ENCODE data around the gene ACSM2A. TPM values are rescaled to one million over a fixed set of nuclear protein-coding genes. Genes with fewer than 3 reads are reported as not detected.
"Not testable (repeated sequence)": the region's sequence is repeated elsewhere in the genome, so short reads cannot be mapped to it uniquely, and the experiment has no call there.

ACSM2A gene
- total RNA-seq, 1 experiment from 2014 or later: not detected

- ChIA-PET POLR2A (ENCODE audit: unreplicated experiment) (no interaction called here), CTCF (no interaction called here)
- no TSS peak for BruUV-seq (replicated peaks)
- Histone ChIP-seq H3K4me3 (ENCODE audit: low read length) (no peak overlapping the region), H2AFZ (ENCODE audit: low read length) (no peak overlapping the region), H3K4me2 (ENCODE audit: low read length) (no peak overlapping the region), H3K4me1 (ENCODE audit: insufficient read depth, low read length) (no peaks in the 10 kb centered on the region), H3K9ac (ENCODE audit: low read length) (no peak overlapping the region), H3K27me3 (ENCODE audit: low read length) (peaks cover 6% of the 10 kb centered on the region), H3K27ac (ENCODE audit: low read length) (no peak overlapping the region), H4K20me1 (ENCODE audit: low read length) (no peaks in the 10 kb centered on the region), H3K9me3 (ENCODE audit: low read length) (no peaks in the 10 kb centered on the region), H3K9me2 (replicated peaks; ENCODE audit: low read length) (no peaks in the 10 kb centered on the region), H3K36me3 (ENCODE audit: low read depth, low read length) (no peaks in the 10 kb centered on the region), H3K79me2 (ENCODE audit: low read length) (no peaks in the 10 kb centered on the region), H3F3A (ENCODE audit: low read length, unreplicated experiment) (no peaks in the 10 kb centered on the region)
- TF ChIP-seq EZH2phosphoT487 (IDR thresholded peaks at IDR 0.05; ENCODE audit: borderline replicate concordance, low read length) (no peak), EZH2 (IDR thresholded peaks at IDR 0.05; ENCODE audit: low read length, unreplicated experiment) (no peak)
- TF ChIP-seq, protein P1, sequence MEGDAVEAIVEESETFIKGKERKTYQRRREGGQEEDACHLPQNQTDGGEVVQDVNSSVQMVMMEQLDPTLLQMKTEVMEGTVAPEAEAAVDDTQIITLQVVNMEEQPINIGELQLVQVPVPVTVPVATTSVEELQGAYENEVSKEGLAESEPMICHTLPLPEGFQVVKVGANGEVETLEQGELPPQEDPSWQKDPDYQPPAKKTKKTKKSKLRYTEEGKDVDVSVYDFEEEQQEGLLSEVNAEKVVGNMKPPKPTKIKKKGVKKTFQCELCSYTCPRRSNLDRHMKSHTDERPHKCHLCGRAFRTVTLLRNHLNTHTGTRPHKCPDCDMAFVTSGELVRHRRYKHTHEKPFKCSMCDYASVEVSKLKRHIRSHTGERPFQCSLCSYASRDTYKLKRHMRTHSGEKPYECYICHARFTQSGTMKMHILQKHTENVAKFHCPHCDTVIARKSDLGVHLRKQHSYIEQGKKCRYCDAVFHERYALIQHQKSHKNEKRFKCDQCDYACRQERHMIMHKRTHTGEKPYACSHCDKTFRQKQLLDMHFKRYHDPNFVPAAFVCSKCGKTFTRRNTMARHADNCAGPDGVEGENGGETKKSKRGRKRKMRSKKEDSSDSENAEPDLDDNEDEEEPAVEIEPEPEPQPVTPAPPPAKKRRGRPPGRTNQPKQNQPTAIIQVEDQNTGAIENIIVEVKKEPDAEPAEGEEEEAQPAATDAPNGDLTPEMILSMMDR (conservative IDR thresholded peaks at IDR 0.05; ENCODE audit: low read depth, low read length): no peak
- intact Hi-C loops (cut with micrococcal nuclease): no loop called here
- DNase-seq (no peak), ATAC-seq (no peak)
These were observed 20.4 kb upstream of the ACSM2A start for GRCh38 chr16:20430948-20431347.

- CTCF ChIA-PET; H3K27me3 ChIP-seq (ENCODE audit: low read length); intact Hi-C loops (cut with micrococcal nuclease); DNase-seq; H3K9ac ChIP-seq (ENCODE audit: low read length); BruUV-seq (replicated peaks); ATAC-seq; H3K4me1 ChIP-seq (ENCODE audit: insufficient read depth, low read length); POLR2A ChIA-PET (ENCODE audit: unreplicated experiment); H3K9me3 ChIP-seq (ENCODE audit: low read length); H3K4me2 ChIP-seq (ENCODE audit: low read length); H2AFZ ChIP-seq (ENCODE audit: low read length); H4K20me1 ChIP-seq (ENCODE audit: low read length); H3K36me3 ChIP-seq (ENCODE audit: low read depth, low read length); H3F3A ChIP-seq (ENCODE audit: low read length, unreplicated experiment); H3K4me3 ChIP-seq (ENCODE audit: low read length); H3K27ac ChIP-seq (ENCODE audit: low read length); H3K79me2 ChIP-seq (ENCODE audit: low read length); H3K9me2 ChIP-seq (replicated peaks; ENCODE audit: low read length): not testable (repeated sequence)
These were observed 12.4 kb upstream of the ACSM2A start for GRCh38 chr16:20438950-20439349.

DNA sequence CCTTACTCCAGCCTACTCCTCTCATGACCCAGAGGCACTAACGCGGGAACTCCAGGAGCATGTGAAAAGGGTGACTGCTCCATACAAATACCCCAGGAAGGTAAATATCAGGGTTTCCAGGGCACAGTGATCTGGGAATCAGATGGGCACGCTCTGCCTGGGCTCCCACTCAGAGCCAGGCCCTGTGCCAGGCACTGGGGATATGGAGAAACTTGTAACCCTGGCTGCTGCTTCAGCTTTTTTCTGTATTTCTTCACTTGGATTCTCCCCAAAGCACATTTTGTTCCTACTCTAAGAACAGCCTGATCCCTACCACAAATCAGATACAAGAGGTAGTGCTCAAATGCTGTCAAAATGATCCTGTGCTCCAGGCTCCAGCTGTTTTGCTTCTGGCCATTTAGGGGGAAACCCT, 11.5 kb upstream of the ACSM2A start:
- H3F3A ChIP-seq (ENCODE audit: low read length, unreplicated experiment); H3K27ac ChIP-seq (ENCODE audit: low read length); H3K9me2 ChIP-seq (replicated peaks; ENCODE audit: low read length): not testable (repeated sequence)

GRCh38 chr16:20440731-20441130, 10.6 kb upstream of the ACSM2A start:
- H3K4me1 ChIP-seq (ENCODE audit: insufficient read depth, low read length); H3K9me3 ChIP-seq (ENCODE audit: low read length); ATAC-seq; H4K20me1 ChIP-seq (ENCODE audit: low read length); H2AFZ ChIP-seq (ENCODE audit: low read length); intact Hi-C loops (cut with micrococcal nuclease); H3K9me2 ChIP-seq (replicated peaks; ENCODE audit: low read length); H3K4me3 ChIP-seq (ENCODE audit: low read length); H3K79me2 ChIP-seq (ENCODE audit: low read length); H3K9ac ChIP-seq (ENCODE audit: low read length); H3K36me3 ChIP-seq (ENCODE audit: low read depth, low read length); DNase-seq; H3F3A ChIP-seq (ENCODE audit: low read length, unreplicated experiment); H3K4me2 ChIP-seq (ENCODE audit: low read length); CTCF ChIA-PET; H3K27ac ChIP-seq (ENCODE audit: low read length); H3K27me3 ChIP-seq (ENCODE audit: low read length); BruUV-seq (replicated peaks); POLR2A ChIA-PET (ENCODE audit: unreplicated experiment): not testable (repeated sequence)

More for the DNA sequence above, 11.5 kb upstream of the ACSM2A start:
- H3K79me2 ChIP-seq (ENCODE audit: low read length); H3K27me3 ChIP-seq (ENCODE audit: low read length); H3K4me2 ChIP-seq (ENCODE audit: low read length); intact Hi-C loops (cut with micrococcal nuclease); H3K9ac ChIP-seq (ENCODE audit: low read length); H2AFZ ChIP-seq (ENCODE audit: low read length); DNase-seq; ATAC-seq; BruUV-seq (replicated peaks); H3K4me3 ChIP-seq (ENCODE audit: low read length); H4K20me1 ChIP-seq (ENCODE audit: low read length); H3K4me1 ChIP-seq (ENCODE audit: insufficient read depth, low read length); H3K9me3 ChIP-seq (ENCODE audit: low read length); CTCF ChIA-PET; H3K36me3 ChIP-seq (ENCODE audit: low read depth, low read length); POLR2A ChIA-PET (ENCODE audit: unreplicated experiment): not testable (repeated sequence)
